ENCODE results near the gene HMGB1.

The HMGB1 gene

DNA sequence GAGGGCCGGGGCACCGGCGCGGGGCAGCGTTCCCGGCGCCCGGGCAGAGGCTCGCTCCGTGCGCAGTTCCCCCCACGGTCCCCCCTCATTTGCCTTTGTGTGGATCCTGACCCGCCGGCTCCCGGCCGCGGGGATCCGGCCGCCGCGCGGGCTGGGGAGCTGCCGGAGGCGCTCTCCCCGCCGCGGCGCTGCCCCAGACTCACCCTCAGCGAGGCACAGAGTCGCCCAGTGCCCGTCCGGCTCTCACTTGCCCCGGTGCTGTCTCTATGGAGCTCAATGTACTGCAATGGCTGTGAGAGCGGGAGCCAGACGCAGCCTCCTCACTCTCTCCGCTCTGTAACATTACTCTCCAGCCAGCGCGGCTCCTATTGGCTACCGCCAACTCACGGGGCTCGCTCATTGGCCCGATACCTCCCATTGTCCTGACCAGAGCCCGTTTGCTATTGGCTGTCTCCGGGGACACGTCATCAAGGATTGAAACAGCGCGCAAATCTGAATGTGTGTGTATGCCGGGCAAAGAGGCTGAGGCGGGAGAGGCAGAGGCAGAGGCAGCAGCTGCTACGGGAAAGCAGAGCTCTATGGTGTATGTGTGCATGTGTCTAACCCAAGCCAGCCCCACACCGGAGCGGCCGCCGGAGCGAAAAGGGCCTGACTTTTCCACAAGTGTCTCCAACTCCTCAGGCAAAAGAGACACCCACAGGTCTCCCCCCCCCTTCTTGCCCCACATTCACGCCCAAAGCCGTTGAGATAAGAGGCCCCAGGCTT, at the start of gene HMGB1:
Gene HMGB1, minus strand, starts transcription at position 344 of the 765 bp plus-strand sequence. CDS start 2,256 bp downstream, outside the sequence.
- peak; percentile 98 for DNase-seq

- DNase-seq = no peak
Measured at GRCh38 chr13:30510811-30511371, 45.2 kb upstream of the HMGB1 start.

DNA sequence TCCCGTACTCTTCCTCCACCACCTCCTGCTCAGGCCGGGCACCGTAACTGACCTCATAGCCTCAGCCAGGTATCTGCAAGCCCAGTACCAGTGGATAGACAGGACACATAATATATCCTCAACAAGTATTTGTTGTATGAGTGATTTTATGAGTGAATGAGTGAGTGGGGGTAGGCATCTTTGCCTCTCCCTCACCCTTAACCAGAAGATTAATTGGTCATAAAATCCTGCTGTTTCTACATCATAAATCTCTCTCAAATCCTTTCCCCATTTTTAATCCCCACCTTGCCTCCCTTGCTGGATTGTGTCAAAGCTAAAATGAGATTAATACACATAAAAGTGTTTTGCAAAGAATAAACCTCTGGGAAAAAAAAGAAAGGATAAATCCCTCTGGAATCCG, 44.4 kb upstream of the HMGB1 start:
- no peak for DNase-seq

DNA sequence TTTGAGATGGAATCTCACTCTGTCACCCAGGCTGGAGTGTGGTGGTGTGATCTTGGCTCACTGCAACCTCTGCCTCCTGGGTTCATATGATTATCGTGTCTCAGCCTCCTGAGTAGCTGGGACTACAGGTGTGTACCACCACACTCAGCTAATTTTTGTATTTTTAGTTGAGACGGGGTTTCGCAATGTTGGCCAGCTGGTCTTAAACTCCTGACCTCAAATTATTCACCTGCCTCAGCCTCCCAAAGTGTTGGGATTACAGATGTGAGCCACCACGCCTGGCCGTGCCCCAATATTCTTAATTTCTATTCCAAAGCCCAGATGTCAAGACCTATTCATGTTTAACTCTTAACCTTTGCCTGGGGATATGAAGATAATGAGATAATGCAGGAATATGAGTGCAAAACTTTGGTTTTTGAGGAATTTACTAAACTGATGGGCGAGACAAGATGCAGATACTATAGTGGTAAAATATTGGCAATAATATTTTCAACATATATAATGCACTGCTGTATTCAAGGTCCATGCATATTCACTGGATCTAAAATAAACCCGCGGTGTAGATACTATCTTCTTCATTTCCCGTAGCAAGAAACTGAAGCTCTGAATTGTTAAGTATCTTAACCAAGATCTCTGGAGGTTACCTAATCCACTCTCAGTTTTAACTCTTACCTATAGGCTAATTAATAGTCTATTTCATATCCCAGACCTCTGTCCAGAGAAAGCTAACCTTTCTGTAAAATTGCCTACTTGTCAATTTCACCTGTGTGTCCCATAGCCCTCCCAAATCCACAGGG, 43.7 kb upstream of the HMGB1 start:
- no peak for DNase-seq

DNA sequence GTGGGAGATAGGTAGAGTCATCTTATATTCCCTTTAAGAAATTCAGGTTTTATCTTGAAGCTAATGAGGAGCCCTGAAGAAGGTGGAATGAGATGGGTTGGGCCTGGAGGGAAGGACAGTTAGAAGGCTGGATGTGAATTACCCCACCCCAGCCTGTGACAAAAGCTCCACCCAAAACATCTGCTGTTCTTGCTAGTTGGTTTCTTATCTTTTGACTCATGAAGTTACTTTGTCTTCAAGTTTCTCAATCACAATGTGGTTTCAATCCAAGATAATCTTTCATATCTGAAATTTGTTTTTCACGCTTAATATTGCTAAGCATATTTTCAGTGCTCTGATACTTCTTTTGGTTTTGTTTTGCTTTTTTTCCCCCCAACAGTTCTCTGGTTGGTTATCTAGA, 38.3 kb upstream of the HMGB1 start:
- DNase-seq = no peak

DNA sequence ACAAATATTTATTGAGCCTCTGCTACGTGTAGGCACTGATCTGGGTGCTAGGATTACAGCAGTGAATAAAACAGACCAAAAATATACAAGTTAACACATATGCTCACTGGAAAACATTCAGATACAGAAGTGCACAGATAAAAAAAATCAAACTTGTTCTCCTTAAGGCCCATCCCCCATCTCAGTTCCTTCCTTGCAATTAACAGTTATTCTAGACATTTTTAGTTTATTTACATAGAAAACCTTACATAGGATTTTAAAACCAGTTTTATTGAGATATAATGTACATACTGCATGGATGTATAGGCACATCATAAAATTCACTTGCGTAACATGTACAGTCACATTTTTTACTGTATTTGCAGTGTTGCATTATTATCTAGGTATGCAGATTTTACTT, 36.5 kb upstream of the HMGB1 start:
- DNase-seq = no peak

DNA sequence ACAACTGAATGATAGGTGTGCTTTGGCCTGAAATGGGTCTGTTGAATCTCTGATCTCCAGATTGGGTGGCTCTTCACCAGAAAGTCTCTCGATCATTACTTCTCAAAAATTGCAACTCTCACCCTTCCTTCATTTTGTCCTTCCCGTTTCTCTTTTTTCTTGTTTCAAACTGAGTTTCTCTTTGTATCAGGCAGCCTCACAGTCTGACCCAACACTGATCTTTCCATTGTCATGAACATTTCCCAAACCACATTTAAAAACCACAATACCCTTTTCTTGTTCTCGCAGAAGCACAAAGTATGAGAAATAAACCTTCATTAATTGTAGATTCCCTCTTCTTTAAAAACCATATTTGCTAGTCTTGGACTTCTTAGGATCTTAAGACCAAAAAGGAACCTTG, 33.6 kb upstream of the HMGB1 start:
- no peak for DNase-seq

DNA sequence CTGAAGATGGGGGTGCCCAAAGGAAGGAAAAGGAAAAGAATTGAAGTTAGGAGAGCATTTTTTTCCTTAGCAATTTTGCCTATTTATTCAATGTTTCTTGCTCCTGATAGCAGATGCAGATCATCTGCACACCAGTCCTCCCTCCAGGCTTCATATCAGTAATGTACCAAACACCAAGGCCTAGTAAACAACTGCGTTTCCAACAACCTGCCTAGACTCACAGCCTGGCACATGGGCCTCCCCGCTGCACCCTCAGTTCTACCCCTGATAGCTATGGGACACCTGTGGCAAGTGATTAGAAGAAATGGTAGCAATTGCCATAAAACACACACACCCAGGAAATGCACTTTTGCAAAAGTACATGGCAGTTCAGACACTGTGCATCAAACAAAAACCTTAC, 30.4 kb upstream of the HMGB1 start:
- no peak for DNase-seq

DNA sequence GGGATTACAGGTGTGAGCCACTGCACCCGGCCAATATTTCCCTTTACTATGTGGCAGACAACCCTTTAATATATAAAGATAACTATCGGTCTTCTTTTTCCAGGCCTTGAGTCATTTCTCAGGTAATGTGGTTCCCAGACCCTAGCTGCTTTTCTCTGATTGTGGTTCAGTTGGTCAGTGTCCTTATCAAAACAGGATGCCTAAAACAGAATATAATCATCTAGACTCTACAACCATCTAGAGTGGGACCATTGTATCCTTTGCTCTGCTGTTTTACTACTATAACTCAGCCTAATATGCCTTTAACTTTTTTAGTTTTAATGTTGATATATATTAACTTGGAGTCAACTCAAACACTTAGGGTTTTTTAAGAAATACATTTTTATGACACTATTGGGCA, 30.0 kb upstream of the HMGB1 start:
- DNase-seq = no peak

- DNase-seq = no peak
Measured at GRCh38 chr13:30493658-30494381, 28.1 kb upstream of the HMGB1 start.

GRCh38 chr13:30487075-30487470, 21.3 kb upstream of the HMGB1 start:
- no peak for DNase-seq

DNA sequence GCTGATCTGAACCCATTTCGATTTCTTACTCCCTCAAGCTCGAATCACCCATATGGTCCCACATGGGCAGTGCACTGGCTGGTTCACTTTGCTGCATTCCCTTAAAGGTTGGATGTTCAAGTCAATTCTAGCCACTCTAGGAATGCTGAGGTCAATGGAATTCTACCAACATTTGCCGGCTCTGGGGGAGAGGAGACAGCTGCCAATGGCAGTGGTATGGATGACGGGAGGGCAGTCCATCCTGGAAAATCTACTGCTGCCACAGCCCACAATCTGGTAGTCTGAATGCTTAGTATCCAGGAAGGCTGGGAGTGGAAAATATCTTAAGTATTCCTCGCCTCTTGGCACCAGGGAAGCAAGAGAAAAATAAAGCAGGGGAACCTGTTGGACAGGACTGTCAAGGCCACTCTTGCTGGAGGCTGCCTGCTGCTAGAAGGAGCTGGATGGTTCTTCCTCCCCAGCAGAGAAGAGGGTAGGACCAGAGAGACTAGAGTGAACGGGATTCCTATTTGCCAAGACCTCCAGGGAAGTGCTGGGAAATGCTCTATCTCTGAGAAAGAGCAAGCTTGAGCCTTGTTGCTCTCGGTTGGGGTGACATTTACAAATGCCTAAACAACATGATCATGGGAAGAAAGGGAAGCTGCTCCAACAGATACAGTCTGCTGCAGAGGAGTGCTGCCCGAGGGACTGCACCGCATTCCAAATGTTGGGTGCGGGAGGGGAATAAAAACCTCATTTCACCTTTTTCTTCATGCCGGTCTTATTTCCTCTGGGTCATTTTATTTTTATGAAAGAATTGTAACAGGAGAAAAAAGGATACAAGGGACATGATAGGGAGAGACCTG, 20.7 kb upstream of the HMGB1 start:
- DNase-seq = no peak

DNA sequence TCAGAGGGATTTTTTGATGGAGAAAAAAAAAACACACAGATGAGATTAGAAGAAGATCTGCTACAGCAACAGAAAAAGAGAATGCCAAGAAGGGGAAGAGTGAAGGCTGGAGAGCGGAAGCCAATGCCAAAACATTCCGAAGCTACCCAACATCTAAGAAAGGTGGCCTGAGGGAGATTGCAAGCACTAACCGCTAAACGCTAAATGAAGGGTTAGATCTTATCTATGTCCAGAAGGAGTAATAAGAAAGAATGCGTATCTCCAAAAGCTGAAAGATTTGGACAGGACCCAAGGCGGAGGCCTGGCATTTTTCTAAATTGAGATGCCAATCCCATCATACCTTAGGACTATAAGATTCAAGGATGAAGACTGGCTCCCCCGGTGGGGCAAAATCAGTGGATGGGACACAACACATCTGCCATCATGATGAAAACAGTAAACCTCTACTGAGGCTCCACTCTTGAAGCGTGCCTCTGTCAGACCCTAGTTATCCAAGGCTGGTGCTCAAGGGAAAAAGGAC, 15.6 kb upstream of the HMGB1 start:
- DNase-seq = no peak

DNA sequence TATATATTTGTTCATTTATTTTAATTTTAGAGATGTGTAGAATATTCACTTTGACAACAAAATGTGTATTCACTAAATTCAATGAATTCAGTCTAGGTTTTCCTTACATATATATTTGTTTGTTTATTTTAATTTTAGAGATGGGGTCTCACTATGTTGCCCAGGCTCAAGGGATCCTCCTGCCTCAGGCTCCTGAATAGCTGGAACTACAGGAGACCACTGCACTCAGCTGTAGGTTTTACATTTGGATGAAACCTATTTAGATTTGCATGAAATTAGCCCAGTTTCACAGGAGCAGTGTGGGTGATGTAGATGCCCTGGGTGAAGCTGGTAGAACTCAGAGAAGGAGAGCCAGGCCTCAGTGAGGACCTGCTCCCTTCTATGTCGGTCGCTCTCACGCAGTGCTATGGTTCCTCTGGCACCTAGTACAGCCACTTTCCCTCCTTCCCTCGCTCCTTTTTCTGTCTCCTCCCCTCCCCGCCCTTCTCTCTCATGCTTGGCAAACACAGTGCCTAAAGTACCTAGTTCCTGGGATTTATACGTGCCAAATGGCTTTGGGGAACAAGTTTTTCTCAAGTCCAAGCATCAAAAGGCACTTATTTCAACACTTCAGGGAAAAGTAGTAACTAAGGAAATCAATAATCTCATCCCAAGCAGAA, 14.7 kb upstream of the HMGB1 start:
- DNase-seq = no peak

DNA sequence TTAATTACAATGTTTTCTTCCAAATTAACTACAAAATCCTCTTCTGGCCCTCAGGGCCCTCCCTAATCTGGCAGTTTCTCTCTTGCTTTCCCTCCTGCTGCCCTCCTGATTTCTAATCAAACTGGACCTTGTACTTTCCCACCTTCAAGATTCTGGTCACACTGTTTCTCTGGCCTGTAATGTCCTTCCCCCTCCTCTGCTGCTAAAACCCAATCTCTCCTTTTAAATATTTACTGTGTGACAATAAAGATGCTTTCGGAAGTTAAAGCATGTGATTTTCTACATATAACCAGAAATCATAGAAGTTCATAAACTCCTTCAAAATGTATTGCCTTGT, 14.1 kb upstream of the HMGB1 start:
- DNase-seq = no peak

- no peak for DNase-seq
Measured at GRCh38 chr13:30479154-30479882, 13.6 kb upstream of the HMGB1 start.

- DNase-seq = no peak
Measured at GRCh38 chr13:30477346-30478195, 11.8 kb upstream of the HMGB1 start.

DNA sequence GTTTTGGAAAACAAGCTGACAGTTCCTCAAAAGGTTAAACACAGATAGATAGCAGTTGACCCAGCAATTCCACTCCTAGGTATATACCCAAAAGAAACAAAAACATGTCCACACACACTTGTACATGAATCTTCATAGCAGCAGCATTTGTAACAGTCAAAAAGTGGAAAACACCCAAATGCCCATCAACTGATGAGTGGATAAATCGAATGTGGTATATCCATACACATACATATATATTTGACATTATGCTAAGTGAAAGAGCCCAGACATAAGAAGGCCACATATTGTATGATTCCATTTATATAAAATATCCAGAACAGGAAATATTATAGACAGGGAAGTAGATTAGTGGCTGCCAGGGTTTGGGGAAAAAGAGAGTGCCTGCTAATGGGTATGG, 7.9 kb upstream of the HMGB1 start:
- no peak for DNase-seq

GRCh38 chr13:30466841-30467252, 1.1 kb upstream of the HMGB1 start:
- DNase-seq = no peak

DNA sequence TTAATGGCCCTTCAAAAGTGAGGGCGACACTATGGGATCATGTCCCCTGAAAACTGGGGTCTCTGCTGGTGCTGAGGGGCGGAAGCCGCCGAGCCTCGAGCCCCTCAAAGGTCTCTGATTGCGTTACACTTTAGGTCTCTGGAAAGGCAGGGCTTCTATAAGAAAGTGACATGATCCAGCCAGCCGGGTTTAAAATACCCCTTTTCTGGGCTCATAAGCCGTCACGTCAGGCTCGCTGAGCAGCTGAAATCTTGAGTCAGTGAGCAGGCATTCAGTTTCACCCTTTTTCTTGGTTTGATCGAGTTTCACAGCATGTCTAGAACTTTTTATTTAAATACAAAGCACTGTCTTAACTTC, 600 bp upstream of the HMGB1 start:
- peak; percentile 45 for DNase-seq
